ENCODE measurements around the gene DNAH11.

Gene DNAH11

DNA sequence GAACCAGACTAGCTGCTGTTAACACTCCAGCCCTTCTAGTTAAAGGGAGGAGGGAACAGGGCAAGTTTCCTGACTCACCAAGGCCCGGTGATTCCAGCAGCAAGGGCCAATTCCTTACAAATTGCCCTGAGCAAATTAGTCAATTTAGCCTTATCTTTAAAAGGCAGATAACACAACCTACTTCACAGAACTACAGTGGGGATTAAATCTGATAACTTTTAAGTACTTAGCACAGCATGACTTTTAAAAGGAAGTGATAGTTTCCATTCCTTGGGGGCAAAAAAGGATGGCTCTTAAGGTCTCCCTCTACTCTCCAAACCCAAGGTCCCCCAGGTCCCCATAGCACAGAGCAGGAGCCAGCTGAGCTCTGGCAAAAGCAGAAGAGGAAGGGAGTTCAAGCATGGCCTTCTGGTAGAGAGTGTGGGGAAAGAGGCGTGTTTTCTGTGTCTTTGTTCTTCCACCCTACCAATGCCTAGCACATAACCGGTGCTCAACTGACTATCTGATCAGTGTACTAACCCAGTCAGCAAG is 398.8 kb downstream of the DNAH11 start:
- in situ Hi-C loops (cut with MboI; ENCODE audit: low pct_unique_long_range_greater_than_20kb, low sequenced_read_pairs, unreplicated experiment) = no loop called here
- DNase-seq (ENCODE audit: low spot score) = peak; percentile 43
- TF ChIP-seq, protein P1, sequence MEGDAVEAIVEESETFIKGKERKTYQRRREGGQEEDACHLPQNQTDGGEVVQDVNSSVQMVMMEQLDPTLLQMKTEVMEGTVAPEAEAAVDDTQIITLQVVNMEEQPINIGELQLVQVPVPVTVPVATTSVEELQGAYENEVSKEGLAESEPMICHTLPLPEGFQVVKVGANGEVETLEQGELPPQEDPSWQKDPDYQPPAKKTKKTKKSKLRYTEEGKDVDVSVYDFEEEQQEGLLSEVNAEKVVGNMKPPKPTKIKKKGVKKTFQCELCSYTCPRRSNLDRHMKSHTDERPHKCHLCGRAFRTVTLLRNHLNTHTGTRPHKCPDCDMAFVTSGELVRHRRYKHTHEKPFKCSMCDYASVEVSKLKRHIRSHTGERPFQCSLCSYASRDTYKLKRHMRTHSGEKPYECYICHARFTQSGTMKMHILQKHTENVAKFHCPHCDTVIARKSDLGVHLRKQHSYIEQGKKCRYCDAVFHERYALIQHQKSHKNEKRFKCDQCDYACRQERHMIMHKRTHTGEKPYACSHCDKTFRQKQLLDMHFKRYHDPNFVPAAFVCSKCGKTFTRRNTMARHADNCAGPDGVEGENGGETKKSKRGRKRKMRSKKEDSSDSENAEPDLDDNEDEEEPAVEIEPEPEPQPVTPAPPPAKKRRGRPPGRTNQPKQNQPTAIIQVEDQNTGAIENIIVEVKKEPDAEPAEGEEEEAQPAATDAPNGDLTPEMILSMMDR (IDR thresholded peaks at IDR 0.05; ENCODE audit: extremely low read depth, insufficient read depth, missing control alignments) = no peak

DNA sequence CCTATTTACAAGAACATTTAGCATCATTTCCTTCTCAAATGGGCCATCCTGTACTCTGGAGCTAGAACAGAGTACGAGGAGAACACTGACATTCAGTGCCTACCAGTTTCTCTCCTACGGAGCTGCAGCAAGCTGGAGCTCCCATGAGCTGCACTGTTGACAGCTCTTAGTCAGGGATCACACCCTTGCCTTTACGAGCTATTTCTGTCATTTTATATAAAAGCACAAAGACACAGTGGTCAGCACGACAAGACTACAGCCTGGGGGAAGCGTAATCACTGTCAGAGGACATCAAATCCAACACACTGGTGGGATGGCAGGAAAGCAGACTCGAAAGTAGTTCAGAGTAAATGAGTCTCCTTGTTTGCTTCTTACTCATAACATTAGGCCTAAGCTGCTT is 400.1 kb downstream of the DNAH11 start:
- in situ Hi-C loops (cut with MboI; ENCODE audit: low pct_unique_long_range_greater_than_20kb, low sequenced_read_pairs, unreplicated experiment) = no loop called here
- TF ChIP-seq, protein P1 (IDR thresholded peaks at IDR 0.05; ENCODE audit: extremely low read depth, insufficient read depth, missing control alignments) = no peak
- no peak for DNase-seq (ENCODE audit: low spot score)

DNA sequence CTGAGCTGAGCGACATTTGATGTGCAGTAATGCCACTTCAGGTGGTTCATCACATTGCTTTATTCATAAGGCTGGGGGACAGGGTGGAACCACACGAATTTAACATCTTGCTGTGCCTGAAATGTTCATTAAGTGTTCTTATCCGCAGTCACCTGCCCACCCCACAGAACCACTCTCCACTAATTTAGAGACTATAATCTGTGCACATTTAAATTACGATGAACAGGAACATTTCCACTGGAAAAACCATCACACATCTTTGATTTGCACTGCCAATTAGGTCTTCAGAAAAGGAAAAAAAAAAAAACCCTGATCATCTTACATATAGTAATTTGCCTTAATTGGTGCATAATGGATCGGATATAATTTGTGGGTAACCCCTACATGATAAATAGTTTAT is 400.6 kb downstream of the DNAH11 start:
- DNase-seq (ENCODE audit: low spot score) = no peak
- TF ChIP-seq, protein P1 (IDR thresholded peaks at IDR 0.05; ENCODE audit: extremely low read depth, insufficient read depth, missing control alignments) = no peak
- in situ Hi-C loops (cut with MboI; ENCODE audit: low pct_unique_long_range_greater_than_20kb, low sequenced_read_pairs, unreplicated experiment) = no loop called here

DNA sequence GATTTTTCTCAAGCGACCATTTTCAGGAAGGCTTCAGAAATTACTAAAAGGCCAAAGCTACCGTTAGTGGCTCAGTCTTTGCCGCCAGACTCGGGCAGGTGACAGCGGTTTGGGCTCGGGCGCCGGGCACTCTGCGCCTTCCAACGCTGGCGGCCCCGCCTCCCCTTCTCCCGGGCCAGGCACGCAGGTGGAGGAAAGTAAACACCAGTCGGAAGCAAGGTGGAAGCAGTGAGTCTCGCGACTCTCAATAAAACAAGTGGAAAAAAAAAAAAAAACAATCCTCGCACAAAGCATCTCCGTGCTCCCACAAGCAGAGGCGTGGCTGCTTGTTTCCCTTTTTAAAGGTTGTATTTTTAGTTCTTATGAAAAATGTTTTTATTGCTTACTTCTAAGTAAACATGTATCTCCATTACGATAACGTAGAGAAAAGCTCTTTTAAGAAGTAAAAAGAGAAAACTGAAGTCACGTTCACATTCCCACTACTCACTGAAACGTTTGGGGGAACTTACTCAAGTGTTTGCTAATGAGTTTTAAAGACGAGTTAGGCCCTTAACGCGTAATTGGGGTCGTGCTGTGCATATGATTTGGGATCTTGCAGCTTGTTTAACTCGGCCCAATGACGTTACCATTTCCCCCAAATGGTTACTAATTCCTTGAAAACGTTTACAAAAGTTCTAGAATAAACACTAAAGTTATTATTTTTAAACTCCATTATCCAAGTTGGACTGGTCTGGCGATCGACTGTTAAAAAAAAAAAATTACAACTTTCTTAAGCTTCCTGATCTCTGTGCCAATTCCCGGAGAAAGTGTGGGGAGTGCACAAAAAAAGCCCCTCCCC is 402.0 kb downstream of the DNAH11 start:
- TF ChIP-seq, protein P1 (IDR thresholded peaks at IDR 0.05; ENCODE audit: extremely low read depth, insufficient read depth, missing control alignments) = no peak
- in situ Hi-C loops (cut with MboI; ENCODE audit: low pct_unique_long_range_greater_than_20kb, low sequenced_read_pairs, unreplicated experiment) = no loop called here
- peak; percentile 42 for DNase-seq (ENCODE audit: low spot score)

DNA sequence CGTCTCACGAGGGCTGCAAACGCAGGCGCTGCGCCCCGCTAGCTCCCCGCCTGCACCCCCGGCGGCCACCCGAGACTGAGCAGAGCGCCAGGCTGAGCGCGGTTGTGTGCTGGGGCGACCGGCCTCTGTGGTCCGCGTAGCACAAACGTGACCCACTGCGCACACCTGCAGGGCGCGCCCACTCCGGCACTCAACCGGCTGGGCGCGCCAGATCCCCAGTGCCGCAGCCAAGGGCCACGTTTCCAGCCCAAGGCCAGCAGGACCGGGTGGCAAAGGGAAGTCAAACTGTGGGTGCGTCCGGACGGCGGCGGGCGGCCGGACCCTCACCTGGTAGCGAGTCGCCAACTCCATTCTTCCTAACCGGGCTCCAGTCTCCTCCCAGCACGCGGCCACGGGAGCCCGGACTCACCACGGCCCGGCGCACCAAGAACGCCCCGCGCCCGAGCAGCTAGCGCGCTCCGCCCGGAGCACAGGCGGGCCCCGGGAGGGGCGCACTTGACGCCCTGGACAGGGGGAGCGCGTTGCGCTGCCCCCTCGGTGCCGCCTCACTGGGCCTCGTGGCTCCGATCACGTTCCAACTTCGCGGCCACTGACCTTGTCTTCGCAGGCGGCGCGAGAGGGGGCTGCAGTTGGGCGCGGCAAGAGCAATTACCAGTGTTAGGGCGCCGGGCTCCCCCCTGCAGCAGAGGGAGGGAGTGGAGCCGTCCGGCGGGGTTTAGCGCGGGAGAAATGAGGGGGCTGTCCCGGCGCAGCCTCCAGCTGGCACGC is 402.8 kb downstream of the DNAH11 start, which contains the start of gene CDCA7L:
TSS of gene CDCA7L (minus strand) at position 446 of the 768 bp plus-strand sequence. CDS start at position 351, 95 bp downstream.
- peak; percentile 89 for DNase-seq (ENCODE audit: low spot score)
- TF ChIP-seq, protein P1 (IDR thresholded peaks at IDR 0.05; ENCODE audit: extremely low read depth, insufficient read depth, missing control alignments) = peak; percentile 18
- in situ Hi-C loops (cut with MboI; ENCODE audit: low pct_unique_long_range_greater_than_20kb, low sequenced_read_pairs, unreplicated experiment) = no loop called here

DNA sequence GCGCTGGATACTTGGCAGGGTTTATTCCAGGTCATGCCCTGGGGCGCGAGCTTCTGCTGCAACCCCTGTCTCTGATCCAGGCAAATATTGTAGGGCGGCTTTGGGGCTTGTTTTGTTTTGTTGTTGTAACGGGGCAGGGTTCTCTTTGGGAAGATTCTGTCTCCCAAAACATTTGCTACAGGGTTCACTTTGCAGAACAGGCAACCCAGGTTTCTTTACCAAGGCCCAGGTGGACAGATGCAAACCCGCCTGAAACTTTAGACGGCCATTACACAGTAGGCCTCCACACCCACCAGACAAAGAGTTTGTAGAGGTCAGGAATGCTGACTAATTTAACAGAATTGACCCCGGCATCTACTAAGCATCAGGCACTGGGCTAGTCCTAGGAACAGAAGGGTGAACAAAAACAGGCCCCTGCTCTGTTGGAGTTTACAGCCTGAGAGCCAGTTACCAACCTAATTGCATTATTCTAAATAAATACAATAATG is 403.4 kb downstream of the DNAH11 start:
- no peak for DNase-seq (ENCODE audit: low spot score)
- in situ Hi-C loops (cut with MboI; ENCODE audit: low pct_unique_long_range_greater_than_20kb, low sequenced_read_pairs, unreplicated experiment) = no loop called here
- TF ChIP-seq, protein P1 (IDR thresholded peaks at IDR 0.05; ENCODE audit: extremely low read depth, insufficient read depth, missing control alignments) = no peak

Measured in GM13977 (cell line).